IMR-90 (cell line): ENCODE results near the gene DPYD.

Experiments used
- BHLHE40 ChIP-seq: fragments of 150-350 bp; IDR thresholded peaks from 2 replicates; pipeline ENCODE4 v1.6.1; 2016; ENCODE audit warnings: mild to moderate bottlenecking, low read depth, low read length
- CHD1 ChIP-seq: IDR thresholded peaks from 2 replicates; pipeline ENCODE4 v1.6.1; 2012; ENCODE audit warnings: low read depth, low read length, improper control_type of control experiment
- CTCF ChIP-seq: conservative IDR thresholded peaks from 2 replicates; pipeline ENCODE4 v1.5.1; 2012; ENCODE audit warnings: mild to moderate bottlenecking, low read depth, low read length, improper control_type of control experiment
- ELK1 ChIP-seq: fragments of 150-350 bp; IDR thresholded peaks from 2 replicates; pipeline ENCODE4 v1.6.1; 2016; ENCODE audit warnings: low read depth, mild to moderate bottlenecking, low read length, moderate library complexity, borderline replicate concordance
- FOS ChIP-seq: fragments of 150-350 bp; IDR thresholded peaks from 2 replicates; pipeline ENCODE4 v1.6.1; 2016; ENCODE audit warnings: low read depth, low read length
- MXI1 ChIP-seq: IDR thresholded peaks from 2 replicates; pipeline ENCODE4 v1.6.1; 2012; ENCODE audit warnings: low read depth, mild to moderate bottlenecking, low read length, moderate library complexity, borderline replicate concordance
- NFE2L2 ChIP-seq: fragments of 150-350 bp; IDR thresholded peaks from 2 replicates; pipeline ENCODE4 v1.6.1; 2016; ENCODE audit warnings: low read depth, mild to moderate bottlenecking, low read length
- POLR2A ChIP-seq: IDR thresholded peaks from 2 replicates; pipeline ENCODE4 v1.6.1; 2012; ENCODE audit warnings: mild to moderate bottlenecking, low read depth, low read length

GRCh38 chr1:97711858-97712257 lies 209.0 kb downstream of the DPYD start:
- TF ChIP-seq POLR2A (no peak), CTCF (no peak), BHLHE40 (no peak), MXI1 (no peak), FOS (no peak), CHD1 (no peak), ELK1 (no peak), NFE2L2 (no peak)
